Colonic mucosa (tissue), 4 donors: ENCODE measurements around the gene WAPL. TPM values are rescaled to one million over a fixed set of nuclear protein-coding genes. Genes with fewer than 3 reads are reported as not detected.

Experiments
- DNase-seq: peaks from one replicate; pipeline ENCODE4 v3.0.0-alpha.2; 2020
- H3K27ac ChIP-seq: fragments of 200-600 bp; one replicate; pipeline ENCODE4 v1.8.0; 2021
- H3K27me3 ChIP-seq: fragments of 200-600 bp; one replicate; pipeline ENCODE4 v1.8.0; 2021
- H3K36me3 ChIP-seq: fragments of 200-600 bp; one replicate; pipeline ENCODE4 v1.8.0; 2021
- H3K4me1 ChIP-seq: fragments of 200-600 bp; one replicate; pipeline ENCODE4 v1.8.0; 2021; ENCODE audit warnings: mild to moderate bottlenecking
- H3K4me3 ChIP-seq: fragments of 200-600 bp; one replicate; pipeline ENCODE4 v1.8.0; 2021
- H3K9ac ChIP-seq, 2 donors: one replicate each; pipeline ENCODE4 v1.7.0; 2013; ENCODE audit warnings: control low read depth in 2 of 2, low read depth in 2 of 2, low read length in 2 of 2
- H3K9me3 ChIP-seq: fragments of 200-600 bp; one replicate; pipeline ENCODE4 v1.8.0; 2021
- CTCF ChIP-seq: fragments of 200-600 bp; IDR thresholded peaks from one replicate; pipeline ENCODE4 v1.8.0; 2022; ENCODE audit warnings: antibody characterized with exemption, mild to moderate bottlenecking
- intact Hi-C: fragments of 100-400 bp; cut with DNase I; formaldehyde crosslinking; loops from one replicate; pipeline ENCODE4 v1.14.1; 2022
- total RNA-seq, 2 donors: library from RNA; stranded (reverse); fragmentation: NEBNext Ultra II Directional in 1 of 2; extraction: Animal tissue kit (Norgen Biotek cat#: 25700) in 1 of 2; gene quantifications; one replicate each; pipeline ENCODE4 v1.2.1, GENCODE V29; 2021
- donor health status: healthy.
- donor health status: DM: no; HTN: no; CAD: no.
- donor health status: DM: no; HTN: no; CAD: no.

WAPL gene
- total RNA-seq, 2 donors from 2014 or later: 32.7 to 33.9 TPM

- intact Hi-C loops: no loop called here
- Histone ChIP-seq H3K27ac (no peak overlapping the region), H3K9me3 (no peaks in the 10 kb centered on the region), H3K4me1 (no peaks in the 10 kb centered on the region), H3K27me3 (no peaks in the 10 kb centered on the region), H3K9ac (no peak overlapping the region), H3K36me3 (peaks cover 5% of the 10 kb centered on the region), H3K4me3 (no peak overlapping the region)
- no peak for TF ChIP-seq CTCF
- no peak for DNase-seq
Observed at GRCh38 chr10:86449926-86450558, 71.5 kb downstream of the WAPL start.

- TF ChIP-seq CTCF: no peak
- Histone ChIP-seq H3K9ac (no peak overlapping the region), H3K36me3 (peaks cover 5% of the 10 kb centered on the region), H3K4me1 (no peaks in the 10 kb centered on the region), H3K27ac (no peak overlapping the region), H3K27me3 (no peaks in the 10 kb centered on the region), H3K9me3 (no peaks in the 10 kb centered on the region), H3K4me3 (no peak overlapping the region)
- intact Hi-C loops: no loop called here
- no peak for DNase-seq
Observed at GRCh38 chr10:86447432-86447831, 74.2 kb downstream of the WAPL start.

- H3K9ac ChIP-seq: no peak overlapping the region
- H3K27me3 ChIP-seq: no peaks in the 10 kb centered on the region
- peaks cover 4% of the 10 kb centered on the region for H3K36me3 ChIP-seq
- DNase-seq: no peak
- no peaks in the 10 kb centered on the region for H3K9me3 ChIP-seq
- no peak overlapping the region for H3K27ac ChIP-seq
- H3K4me1 ChIP-seq: no peaks in the 10 kb centered on the region
- H3K4me3 ChIP-seq: no peak overlapping the region
- intact Hi-C loops: no loop called here
- TF ChIP-seq CTCF: no peak
Observed at GRCh38 chr10:86446987-86447386, 74.6 kb downstream of the WAPL start.

GRCh38 chr10:86446440-86446839 is 75.2 kb downstream of the WAPL start:
- Histone ChIP-seq H3K4me1 (no peaks in the 10 kb centered on the region), H3K9me3 (no peaks in the 10 kb centered on the region), H3K36me3 (no peaks in the 10 kb centered on the region), H3K27me3 (no peaks in the 10 kb centered on the region), H3K4me3 (no peak overlapping the region), H3K9ac (no peak overlapping the region), H3K27ac (no peak overlapping the region)
- intact Hi-C loops: no loop called here
- TF ChIP-seq CTCF: no peak
- DNase-seq: no peak

GRCh38 chr10:86443936-86444335 is 77.7 kb downstream of the WAPL start:
- Histone ChIP-seq H3K27me3 (no peaks in the 10 kb centered on the region), H3K4me3 (no peak overlapping the region), H3K9ac (no peak overlapping the region), H3K4me1 (no peaks in the 10 kb centered on the region), H3K27ac (no peak overlapping the region), H3K9me3 (no peaks in the 10 kb centered on the region), H3K36me3 (no peaks in the 10 kb centered on the region)
- intact Hi-C loops: no loop called here
- no peak for TF ChIP-seq CTCF
- DNase-seq: no peak
